CD14-positive monocyte (primary cell): Measurements from ENCODE around the gene NRN1. TPM values are rescaled to one million over a fixed set of nuclear protein-coding genes. Genes with fewer than 3 reads are reported as not detected.

Experiments
- DNase-seq, 3 donors: peaks; one replicate each; pipeline ENCODE4 v3.0.0-alpha.2; 2011 to 2022
- H2AFZ ChIP-seq: 2 replicates; pipeline ENCODE4 v1.6.0; 2012; ENCODE audit warnings: mild to moderate bottlenecking, low read depth, low read length, inconsistent platforms; ENCODE audit not compliant: insufficient read depth, poor library complexity, severe bottlenecking
- H3K27ac ChIP-seq, 2 donors: 1 replicate in 1 of 2; 2 replicates in 1 of 2; pipeline ENCODE4 v1.5.1; 2012 to 2013; ENCODE audit warnings: low read length in 2 of 2, control low read depth in 1 of 2, inconsistent platforms in 1 of 2, low read depth in 1 of 2, mild to moderate bottlenecking in 1 of 2
- H3K27me3 ChIP-seq, 2 donors: one replicate each; pipeline versions ENCODE4 v1.6.0 to v1.6.1; 2011 to 2013; ENCODE audit warnings: low read length in 2 of 2; ENCODE audit not compliant: control insufficient read depth in 2 of 2, insufficient read depth in 2 of 2
- H3K36me3 ChIP-seq, 2 donors: replicated peaks in 1 of 2; 1 replicate in 1 of 2; 2 replicates in 1 of 2; pipeline versions ENCODE4 v1.5.1 to v1.6.1; 2012 to 2013; ENCODE audit warnings: low read length in 2 of 2, control low read depth in 1 of 2, inconsistent platforms in 1 of 2, mild to moderate bottlenecking in 1 of 2; ENCODE audit not compliant: insufficient read depth in 2 of 2, control insufficient read depth in 1 of 2
- H3K4me1 ChIP-seq, 2 donors: 1 replicate in 1 of 2; 2 replicates in 1 of 2; pipeline versions ENCODE4 v1.5.1 to v1.6.1; 2012 to 2013; ENCODE audit warnings: low read length in 2 of 2, control low read depth in 1 of 2, inconsistent platforms in 1 of 2, mild to moderate bottlenecking in 1 of 2, moderate library complexity in 1 of 2; ENCODE audit not compliant: insufficient read depth in 2 of 2, control insufficient read depth in 1 of 2
- H3K4me2 ChIP-seq: replicated peaks from 2 replicates; pipeline ENCODE3; 2012; ENCODE audit warnings: low read length, moderate library complexity, mild to moderate bottlenecking; ENCODE audit not compliant: poor library complexity, severe bottlenecking; ENCODE audit errors: extremely low read depth
- H3K4me3 ChIP-seq, 3 experiments: fragments of 200-600 bp in 1 of 3; sonication (generic) in 1 of 3; replicated peaks in 1 of 3; 1 replicate in 2 of 3; 2 replicates in 1 of 3; pipeline ENCODE4 v1.5.1; 2011 to 2013; ENCODE audit warnings: low read length in 3 of 3, mild to moderate bottlenecking in 3 of 3, control low read depth in 2 of 3, low read depth in 2 of 3, inconsistent platforms in 1 of 3, moderate library complexity in 1 of 3
- H3K79me2 ChIP-seq: 2 replicates; pipeline ENCODE4 v1.6.0; 2012; ENCODE audit warnings: mild to moderate bottlenecking, control low read depth, inconsistent platforms, low read length, moderate library complexity; ENCODE audit not compliant: insufficient read depth
- H3K9ac ChIP-seq: 2 replicates; pipeline ENCODE4 v1.6.0; 2017; ENCODE audit warnings: low read length, mild to moderate bottlenecking; ENCODE audit not compliant: insufficient read depth, poor library complexity, severe bottlenecking
- H3K9me3 ChIP-seq, 2 donors: replicated peaks in 1 of 2; 1 replicate in 1 of 2; 2 replicates in 1 of 2; pipeline versions ENCODE4 v1.5.1 to v1.6.1; 2012 to 2013; ENCODE audit warnings: low read length in 2 of 2, control low read depth in 1 of 2; ENCODE audit not compliant: control insufficient read depth in 1 of 2, insufficient read depth in 1 of 2
- H4K20me1 ChIP-seq: 2 replicates; pipeline ENCODE4 v1.6.0; 2012; ENCODE audit warnings: mild to moderate bottlenecking, low read length, control low read depth, moderate library complexity; ENCODE audit not compliant: insufficient read depth
- H3K27ac Mint-ChIP-seq, 7 donors: one replicate each; pipeline ENCODE4 v1.8.0; 2020; ENCODE audit warnings: mild to moderate bottlenecking in 7 of 7, mixed read lengths in 7 of 7, moderate library complexity in 6 of 7, inconsistent platforms in 2 of 7
- H3K27me3 Mint-ChIP-seq, 3 donors: one replicate each; pipeline ENCODE4 v1.8.0; 2021 to 2022; ENCODE audit warnings: low read depth in 3 of 3, mild to moderate bottlenecking in 3 of 3, mixed read lengths in 3 of 3, moderate library complexity in 3 of 3, inconsistent platforms in 1 of 3
- H3K36me3 Mint-ChIP-seq, 2 donors: one replicate each; pipeline ENCODE4 v1.8.0; 2020; ENCODE audit warnings: mixed read lengths in 2 of 2, inconsistent platforms in 1 of 2, mild to moderate bottlenecking in 1 of 2
- H3K4me1 Mint-ChIP-seq: one replicate; pipeline ENCODE4 v1.8.0; 2020; ENCODE audit warnings: mild to moderate bottlenecking, mixed read lengths
- H3K4me3 Mint-ChIP-seq, 2 donors: one replicate each; pipeline ENCODE4 v1.8.0; 2020; ENCODE audit warnings: mild to moderate bottlenecking in 2 of 2, mixed read lengths in 2 of 2, moderate library complexity in 1 of 2
- H3K9me3 Mint-ChIP-seq, 7 donors: one replicate each; pipeline ENCODE4 v1.8.0; 2020 to 2022; ENCODE audit warnings: mixed read lengths in 7 of 7, mild to moderate bottlenecking in 6 of 7, moderate library complexity in 6 of 7, inconsistent platforms in 2 of 7
- WGBS: methylation state at CpG from one replicate; pipeline ENCODE4 v1.1.5; 2013; ENCODE audit warnings: missing lambda C conversion rate; ENCODE audit not compliant: insufficient coverage; 5-methylcytosine and 5-hydroxymethylcytosine counted together
- intact Hi-C, 2 donors: fragments of 100-400 bp; cut with micrococcal nuclease; formaldehyde crosslinking; loops; one replicate each; pipeline versions ENCODE4 v1.15.0 to v1.15.1; 2023
- polyA plus RNA-seq, 3 donors: library from polyadenylated mRNA; depleted of rRNA in 1 of 3; unstranded in 2 of 3; stranded (reverse) in 1 of 3; fragments of 300-500 nt in 2 of 3; fragments of >200 nt in 1 of 3; fragmentation: Illumina TruSeq in 2 of 3; gene quantifications; 1 replicate in 2 of 3; 2 replicates in 1 of 3; pipeline ENCODE4 v1.2.3, GENCODE V29; 2012 to 2021
- TF ChIP-seq, protein P1 (sequence below): fragments of 200-600 bp; IDR thresholded peaks from one replicate; pipeline ENCODE4 v1.8.0; 2022; ENCODE audit warnings: antibody characterized with exemption, mild to moderate bottlenecking

The NRN1 gene
- polyA plus RNA-seq, 3 donors = 0.08 TPM; not detected in 2

DNA sequence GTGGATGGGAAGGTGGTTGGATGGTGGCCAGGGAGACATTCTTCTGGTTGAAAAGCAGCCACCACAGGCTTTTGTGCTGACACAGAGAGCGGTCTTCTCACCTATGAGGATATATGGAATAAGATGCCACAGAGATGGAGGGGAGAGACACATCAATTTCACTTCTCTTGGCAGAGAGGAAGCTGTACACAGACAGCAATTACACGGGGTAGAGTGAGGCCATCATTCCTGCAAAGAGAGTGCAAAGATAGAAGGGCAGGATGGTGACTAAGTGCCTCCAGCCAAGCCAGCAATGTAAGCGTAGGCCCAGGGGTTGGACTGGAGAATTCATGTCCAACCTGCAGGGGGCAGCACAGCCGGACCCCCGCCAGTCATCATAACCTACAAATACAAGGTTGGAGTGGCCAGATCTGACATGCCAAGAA is 56.4 kb downstream of the NRN1 start:
- no peaks in the 10 kb centered on the region for H4K20me1 ChIP-seq
- Mint-ChIP-seq H3K4me3 (no peak overlapping the region), H3K27ac (no peak overlapping the region)

More for the DNA sequence above, 56.4 kb downstream of the NRN1 start:
- peak; percentile 8 to 29 (median 10) for DNase-seq
- Histone ChIP-seq H2AFZ (no peak overlapping the region), H3K9me3 (no peaks in the 10 kb centered on the region), H3K27me3 (peaks cover 8 to 15% of the 10 kb centered on the region in 2 donors), H3K79me2 (no peaks in the 10 kb centered on the region), H3K36me3 (no peaks in the 10 kb centered on the region), H3K4me3 (no peak overlapping the region), H3K27ac (no peak overlapping the region), H3K4me2 (no peak overlapping the region), H3K9ac (no peak overlapping the region), H3K4me1 (no peaks in the 10 kb centered on the region)
- peaks cover 0 to 7% (median 3%) of the 10 kb centered on the region in 7 donors for H3K9me3 Mint-ChIP-seq
- H3K4me1 Mint-ChIP-seq = no peaks in the 10 kb centered on the region
- H3K36me3 Mint-ChIP-seq = no peaks in the 10 kb centered on the region
- H3K27me3 Mint-ChIP-seq = peaks cover 6 to 27% (median 20%) of the 10 kb centered on the region in 3 donors
- TF ChIP-seq, protein P1, sequence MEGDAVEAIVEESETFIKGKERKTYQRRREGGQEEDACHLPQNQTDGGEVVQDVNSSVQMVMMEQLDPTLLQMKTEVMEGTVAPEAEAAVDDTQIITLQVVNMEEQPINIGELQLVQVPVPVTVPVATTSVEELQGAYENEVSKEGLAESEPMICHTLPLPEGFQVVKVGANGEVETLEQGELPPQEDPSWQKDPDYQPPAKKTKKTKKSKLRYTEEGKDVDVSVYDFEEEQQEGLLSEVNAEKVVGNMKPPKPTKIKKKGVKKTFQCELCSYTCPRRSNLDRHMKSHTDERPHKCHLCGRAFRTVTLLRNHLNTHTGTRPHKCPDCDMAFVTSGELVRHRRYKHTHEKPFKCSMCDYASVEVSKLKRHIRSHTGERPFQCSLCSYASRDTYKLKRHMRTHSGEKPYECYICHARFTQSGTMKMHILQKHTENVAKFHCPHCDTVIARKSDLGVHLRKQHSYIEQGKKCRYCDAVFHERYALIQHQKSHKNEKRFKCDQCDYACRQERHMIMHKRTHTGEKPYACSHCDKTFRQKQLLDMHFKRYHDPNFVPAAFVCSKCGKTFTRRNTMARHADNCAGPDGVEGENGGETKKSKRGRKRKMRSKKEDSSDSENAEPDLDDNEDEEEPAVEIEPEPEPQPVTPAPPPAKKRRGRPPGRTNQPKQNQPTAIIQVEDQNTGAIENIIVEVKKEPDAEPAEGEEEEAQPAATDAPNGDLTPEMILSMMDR = peak; percentile 61
- intact Hi-C loops = no loop called here
- 48% methylated on average over 2 of the region's 5 CpGs for WGBS
